Neural progenitor cell (in vitro differentiated cells): ENCODE results near the gene RASGRF2. TPM values are rescaled to one million over a fixed set of nuclear protein-coding genes. Genes with fewer than 3 reads are reported as not detected.

Source experiments
- DNase-seq: peaks from one replicate; pipeline ENCODE4 v3.0.0-alpha.2; 2016; ENCODE audit warnings: low spot score
- H2AFZ ChIP-seq: fragments of 200-600 bp; sonication (generic); replicated peaks from 2 replicates; pipeline ENCODE4 v1.6.1; 2016; ENCODE audit warnings: antibody characterized with exemption
- H3F3A ChIP-seq: fragments of 200-600 bp; sonication (generic); 2 replicates; pipeline ENCODE4 v1.6.1; 2016; ENCODE audit warnings: antibody characterized with exemption, low read depth
- H3K27ac ChIP-seq: fragments of 200-600 bp; sonication (generic); 2 replicates; pipeline ENCODE4 v1.5.1; 2016; ENCODE audit warnings: mild to moderate bottlenecking
- H3K27me3 ChIP-seq: fragments of 200-600 bp; sonication (generic); 2 replicates; pipeline ENCODE4 v1.6.1; 2016; ENCODE audit warnings: mild to moderate bottlenecking, moderate library complexity
- H3K36me3 ChIP-seq: fragments of 200-600 bp; sonication (generic); 2 replicates; pipeline ENCODE4 v1.5.1; 2016
- H3K4me1 ChIP-seq: fragments of 200-600 bp; sonication (generic); 2 replicates; pipeline ENCODE4 v1.6.1; 2016; ENCODE audit warnings: mixed run types
- H3K4me2 ChIP-seq: fragments of 200-600 bp; sonication (generic); 2 replicates; pipeline ENCODE4 v1.6.1; 2016
- H3K4me3 ChIP-seq: fragments of 200-600 bp; sonication (generic); 2 replicates; pipeline ENCODE4 v1.5.1; 2016
- H3K79me2 ChIP-seq: fragments of 200-600 bp; sonication (generic); 2 replicates; pipeline ENCODE4 v1.6.1; 2016; ENCODE audit warnings: low read depth
- H3K9ac ChIP-seq: fragments of 200-600 bp; sonication (generic); 2 replicates; pipeline ENCODE4 v1.6.1; 2016
- H3K9me3 ChIP-seq: fragments of 200-600 bp; sonication (generic); 2 replicates; pipeline ENCODE4 v1.5.1; 2016; ENCODE audit warnings: low read depth
- H4K20me1 ChIP-seq: fragments of 200-600 bp; sonication (generic); 2 replicates; pipeline ENCODE4 v1.6.1; 2016; ENCODE audit warnings: low read depth
- H3K27ac Mint-ChIP-seq: 3 replicates; pipeline ENCODE4 v1.8.0; 2021; ENCODE audit warnings: mixed read lengths
- H3K27me3 Mint-ChIP-seq: 2 replicates; pipeline ENCODE4 v1.8.0; 2022; ENCODE audit warnings: low read depth, mild to moderate bottlenecking, inconsistent platforms, moderate library complexity, mixed read lengths; ENCODE audit not compliant: insufficient read depth
- H3K36me3 Mint-ChIP-seq: 3 replicates; pipeline ENCODE4 v1.8.0; 2021; ENCODE audit warnings: mixed read lengths
- H3K4me1 Mint-ChIP-seq: 3 replicates; pipeline ENCODE4 v1.8.0; 2021; ENCODE audit warnings: mixed read lengths
- H3K4me3 Mint-ChIP-seq: 3 replicates; pipeline ENCODE4 v1.8.0; 2021; ENCODE audit warnings: mild to moderate bottlenecking, moderate library complexity, mixed read lengths
- H3K9me3 Mint-ChIP-seq: 3 replicates; pipeline ENCODE4 v1.8.0; 2020; ENCODE audit warnings: mixed read lengths
- CTCF ChIP-seq: fragments of 200-600 bp; sonication (generic); IDR thresholded peaks from 2 replicates; pipeline ENCODE4 v1.5.1; 2017; ENCODE audit warnings: antibody characterized with exemption, mild to moderate bottlenecking
- EZH2 ChIP-seq: fragments of 200-600 bp; sonication (generic); IDR thresholded peaks from 2 replicates; pipeline ENCODE4 v1.6.1; 2017; ENCODE audit warnings: antibody characterized with exemption, mild to moderate bottlenecking, moderate library complexity
- EZH2phosphoT487 ChIP-seq: fragments of 200-600 bp; sonication (generic); IDR thresholded peaks from 2 replicates; pipeline ENCODE4 v1.6.1; 2017; ENCODE audit warnings: antibody characterized with exemption
- total RNA-seq: library from RNA; depleted of rRNA; stranded (reverse); fragments of >200 nt; gene quantifications from 2 replicates; pipeline ENCODE4 v1.2.3, GENCODE V29; 2015; ENCODE audit warnings: low replicate concordance

The RASGRF2 gene
- total RNA-seq, 1 donor from 2014 or later, result 0.15 TPM

- no peak overlapping the region for H3K4me2 ChIP-seq
- no peaks in the 10 kb centered on the region for H4K20me1 ChIP-seq
- Mint-ChIP-seq H3K4me3 (no peak overlapping the region), H3K27me3 (no peaks in the 10 kb centered on the region), H3K9me3 (no peaks in the 10 kb centered on the region), H3K36me3 (no peaks in the 10 kb centered on the region), H3K27ac (no peak overlapping the region), H3K4me1 (no peaks in the 10 kb centered on the region)
- no peak for DNase-seq
- H3K9ac ChIP-seq, result no peak overlapping the region
- no peaks in the 10 kb centered on the region for H3K27me3 ChIP-seq
- no peaks in the 10 kb centered on the region for H3K36me3 ChIP-seq
- no peaks in the 10 kb centered on the region for H3K79me2 ChIP-seq
- no peak overlapping the region for H3K27ac ChIP-seq
- H2AFZ ChIP-seq, result no peak overlapping the region
- no peak overlapping the region for H3K4me3 ChIP-seq
- H3F3A ChIP-seq, result no peaks in the 10 kb centered on the region
- TF ChIP-seq EZH2phosphoT487, result no peak
- TF ChIP-seq CTCF, result no peak
- no peak for TF ChIP-seq EZH2
- no peaks in the 10 kb centered on the region for H3K9me3 ChIP-seq
- no peaks in the 10 kb centered on the region for H3K4me1 ChIP-seq
Observed at GRCh38 chr5:81006947-81007636, 46.9 kb downstream of the RASGRF2 start.

- no peaks in the 10 kb centered on the region for H3K4me1 Mint-ChIP-seq
- no peaks in the 10 kb centered on the region for H3K27me3 Mint-ChIP-seq
- Histone ChIP-seq H3K27me3 (no peaks in the 10 kb centered on the region), H3K36me3 (no peaks in the 10 kb centered on the region), H3K27ac (no peak overlapping the region), H3K4me1 (no peaks in the 10 kb centered on the region), H3K4me3 (no peak overlapping the region), H3K79me2 (no peaks in the 10 kb centered on the region), H2AFZ (no peak overlapping the region), H4K20me1 (no peaks in the 10 kb centered on the region), H3F3A (no peaks in the 10 kb centered on the region), H3K4me2 (no peak overlapping the region), H3K9ac (no peak overlapping the region), H3K9me3 (no peaks in the 10 kb centered on the region)
- no peak overlapping the region for H3K4me3 Mint-ChIP-seq
- H3K27ac Mint-ChIP-seq, result no peak overlapping the region
- no peaks in the 10 kb centered on the region for H3K36me3 Mint-ChIP-seq
- TF ChIP-seq EZH2phosphoT487, result no peak
- no peaks in the 10 kb centered on the region for H3K9me3 Mint-ChIP-seq
- no peak for DNase-seq
Observed at GRCh38 chr5:81007637-81008027, 47.5 kb downstream of the RASGRF2 start.

GRCh38 chr5:81010336-81011169, 50.4 kb downstream of the RASGRF2 start:
- no peak overlapping the region for H3K27ac ChIP-seq
- no peaks in the 10 kb centered on the region for H3F3A ChIP-seq
- H3K4me3 ChIP-seq, result no peak overlapping the region
- no peaks in the 10 kb centered on the region for H3K36me3 ChIP-seq
- no peak for DNase-seq
- Mint-ChIP-seq H3K4me3 (no peak overlapping the region), H3K36me3 (no peaks in the 10 kb centered on the region), H3K27me3 (no peaks in the 10 kb centered on the region), H3K27ac (no peak overlapping the region), H3K4me1 (no peaks in the 10 kb centered on the region), H3K9me3 (no peaks in the 10 kb centered on the region)
- H2AFZ ChIP-seq, result no peak overlapping the region
- no peak overlapping the region for H3K4me2 ChIP-seq
- H3K4me1 ChIP-seq, result no peaks in the 10 kb centered on the region
- no peaks in the 10 kb centered on the region for H3K9me3 ChIP-seq
- TF ChIP-seq CTCF (no peak), EZH2phosphoT487 (no peak), EZH2 (no peak)
- no peaks in the 10 kb centered on the region for H3K79me2 ChIP-seq
- no peaks in the 10 kb centered on the region for H4K20me1 ChIP-seq
- H3K27me3 ChIP-seq, result no peaks in the 10 kb centered on the region
- no peak overlapping the region for H3K9ac ChIP-seq

GRCh38 chr5:81014348-81014747, 54.2 kb downstream of the RASGRF2 start:
- no peaks in the 10 kb centered on the region for H3K9me3 Mint-ChIP-seq
- Histone ChIP-seq H2AFZ (no peak overlapping the region), H3K9ac (no peak overlapping the region), H3K79me2 (no peaks in the 10 kb centered on the region), H3K27ac (no peak overlapping the region), H3K4me2 (no peak overlapping the region), H3K36me3 (no peaks in the 10 kb centered on the region), H3K9me3 (no peaks in the 10 kb centered on the region), H3F3A (no peaks in the 10 kb centered on the region), H3K4me1 (peaks cover 11% of the 10 kb centered on the region), H4K20me1 (no peaks in the 10 kb centered on the region), H3K27me3 (no peaks in the 10 kb centered on the region), H3K4me3 (no peak overlapping the region)
- no peak for DNase-seq
- H3K36me3 Mint-ChIP-seq, result no peaks in the 10 kb centered on the region
- no peak overlapping the region for H3K27ac Mint-ChIP-seq
- peaks cover 11% of the 10 kb centered on the region for H3K4me1 Mint-ChIP-seq
- no peaks in the 10 kb centered on the region for H3K27me3 Mint-ChIP-seq
- H3K4me3 Mint-ChIP-seq, result no peak overlapping the region
- TF ChIP-seq CTCF (no peak), EZH2 (no peak), EZH2phosphoT487 (no peak)
